ENCODE results near the gene PXDN.
"Not testable (repeated sequence)": the region's sequence is repeated elsewhere in the genome, so short reads cannot be mapped to it uniquely, and the experiment has no call there.

The PXDN gene

DNA sequence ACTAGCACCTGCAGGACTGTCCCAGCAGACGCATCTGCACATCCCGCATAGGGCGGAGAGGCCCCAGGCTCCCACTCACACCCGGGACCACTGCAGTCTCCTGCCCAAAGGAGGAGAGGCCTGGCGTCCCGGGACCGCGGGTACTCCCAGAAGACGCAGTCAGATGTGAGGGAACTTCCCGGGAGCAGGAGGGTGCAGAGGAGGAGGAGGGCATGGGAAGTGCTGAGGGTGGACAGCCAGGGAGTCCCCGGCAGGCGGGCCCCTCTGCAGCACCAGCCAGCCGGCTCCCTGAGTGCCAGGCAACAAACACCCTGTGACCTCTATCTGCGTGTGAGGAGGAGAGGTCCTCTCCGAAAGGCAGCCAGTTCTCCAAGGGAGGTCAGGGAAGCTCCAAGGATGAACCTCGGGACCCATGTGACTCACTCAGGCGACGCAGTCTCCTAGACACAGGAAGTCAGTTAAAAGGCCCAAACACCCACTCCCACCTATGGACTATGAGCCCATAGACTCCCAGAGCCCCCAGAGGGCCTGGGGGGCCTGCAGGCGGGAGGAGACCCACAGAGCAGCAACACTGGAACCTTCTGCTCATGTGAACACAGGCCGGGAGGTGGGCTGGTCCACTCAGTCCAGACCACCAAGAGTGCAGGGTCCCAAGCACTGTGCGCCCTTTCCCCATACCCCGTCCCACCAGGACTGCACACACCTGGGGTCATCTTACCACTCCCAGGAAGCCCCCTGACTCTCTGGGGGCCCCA lies 4.2 kb downstream of the PXDN start:
- no peak for ATAC-seq (replicated peaks; ENCODE audit: extremely low read depth, poor library complexity, severe bottlenecking)
- Mint-ChIP-seq H3K27ac (ENCODE audit: low read depth) (no peak overlapping the region), H3K27me3 (peaks cover 17% of the 10 kb centered on the region), H3K4me1 (no peaks in the 10 kb centered on the region), H3K36me3 (ENCODE audit: insufficient read depth) (no peaks in the 10 kb centered on the region), H3K9me3 (peaks cover 7% of the 10 kb centered on the region), H3K4me3 (no peak overlapping the region)
- DNase-seq (ENCODE audit: low spot score in 2 of 2): no peak

DNA sequence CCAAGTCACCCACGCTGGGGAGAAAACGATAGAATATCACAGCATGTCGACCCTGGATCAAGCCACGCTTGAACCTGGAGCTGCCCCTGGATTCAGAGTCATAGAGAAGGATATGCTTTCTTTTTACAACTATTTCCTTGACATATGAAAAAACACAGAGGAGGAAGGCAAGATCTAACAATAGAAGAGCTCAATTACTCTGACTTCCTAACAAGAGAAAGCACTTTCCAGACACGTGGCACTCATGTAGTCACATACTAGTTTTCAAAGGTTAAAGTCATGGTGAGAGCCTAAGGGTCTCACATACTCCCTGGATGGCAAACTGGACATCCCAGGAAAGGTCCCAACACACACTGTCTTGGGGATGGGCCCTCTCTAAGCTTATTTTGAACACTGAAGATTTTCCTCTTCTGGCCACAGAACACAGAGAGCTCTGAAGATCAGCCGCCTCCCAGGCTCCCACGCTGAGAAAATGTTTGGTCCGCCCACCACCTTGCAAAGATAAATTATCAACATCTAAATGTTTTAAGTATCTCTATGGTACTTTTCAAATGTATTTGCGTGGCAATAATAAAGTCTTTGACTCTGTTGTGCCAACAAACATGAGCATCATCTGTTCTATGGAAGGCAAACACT lies 4.9 kb downstream of the PXDN start:
- Mint-ChIP-seq H3K36me3 (ENCODE audit: insufficient read depth) (no peaks in the 10 kb centered on the region), H3K27ac (ENCODE audit: low read depth) (no peak overlapping the region), H3K9me3 (peaks cover 7% of the 10 kb centered on the region), H3K4me1 (no peaks in the 10 kb centered on the region), H3K4me3 (no peak overlapping the region), H3K27me3 (peaks cover 17% of the 10 kb centered on the region)
- no peak for DNase-seq (ENCODE audit: low spot score in 2 of 2)
- ATAC-seq (replicated peaks; ENCODE audit: extremely low read depth, poor library complexity, severe bottlenecking): no peak

DNA sequence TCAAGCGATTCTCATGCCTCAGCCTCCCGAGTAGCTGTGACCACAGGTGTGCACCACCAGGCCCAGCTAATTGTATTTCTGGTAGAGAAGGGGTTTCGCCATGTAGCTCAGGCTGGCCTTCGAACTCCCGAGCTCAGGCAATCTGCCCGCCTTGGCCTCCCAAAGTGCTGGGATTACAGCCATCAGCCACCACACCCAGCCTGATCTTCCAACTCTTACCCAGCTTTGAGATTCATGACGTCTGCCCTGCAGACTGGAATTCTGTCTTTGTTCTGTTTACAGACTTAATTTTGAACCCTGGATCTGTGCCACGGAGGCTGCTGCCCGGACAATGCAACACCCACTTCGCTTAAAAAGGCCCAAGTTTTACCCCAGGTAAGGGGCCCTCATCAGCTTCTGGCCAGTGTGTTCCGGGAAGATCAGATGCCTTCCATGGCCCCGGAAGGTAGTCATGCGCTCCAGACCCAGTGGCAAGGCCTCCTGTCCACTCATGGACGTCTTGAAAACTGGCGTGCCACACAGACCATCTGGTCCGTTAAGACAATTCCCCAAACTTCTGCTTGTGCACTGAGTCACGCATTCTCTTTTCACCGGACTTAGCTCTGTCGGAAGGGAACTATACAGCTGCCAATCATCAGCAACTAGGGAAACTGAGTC lies 5.5 kb downstream of the PXDN start:
- Mint-ChIP-seq H3K4me3 (no peak overlapping the region), H3K27ac (ENCODE audit: low read depth) (no peak overlapping the region), H3K27me3 (peaks cover 17% of the 10 kb centered on the region), H3K4me1 (no peaks in the 10 kb centered on the region), H3K36me3 (ENCODE audit: insufficient read depth) (no peaks in the 10 kb centered on the region), H3K9me3 (peaks cover 7% of the 10 kb centered on the region)
- ATAC-seq (replicated peaks; ENCODE audit: extremely low read depth, poor library complexity, severe bottlenecking) (no peak), DNase-seq (ENCODE audit: low spot score in 2 of 2) (no peak)

DNA sequence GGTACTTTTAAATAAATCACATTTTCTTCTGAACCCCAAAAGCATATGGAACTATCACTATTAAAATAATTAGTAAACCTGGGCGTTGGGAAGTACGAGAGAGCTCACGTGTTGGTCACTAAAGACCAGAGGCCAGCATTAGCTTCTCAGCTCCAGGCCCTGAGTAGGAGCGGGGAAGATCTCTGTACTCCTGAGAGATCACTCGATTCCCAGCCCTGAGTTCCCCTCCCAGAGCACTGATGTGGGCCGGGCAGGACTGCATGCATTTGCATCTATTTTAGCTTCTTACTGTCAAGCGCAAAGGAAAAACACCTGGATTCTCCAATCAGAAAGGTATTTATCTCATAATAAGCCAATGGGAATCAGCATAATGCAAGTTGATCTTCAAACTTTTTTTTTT lies 6.2 kb downstream of the PXDN start:
- Mint-ChIP-seq H3K27ac (ENCODE audit: low read depth) (no peak overlapping the region), H3K4me3 (no peak overlapping the region), H3K4me1 (no peaks in the 10 kb centered on the region), H3K9me3 (peaks cover 7% of the 10 kb centered on the region), H3K27me3 (peaks cover 17% of the 10 kb centered on the region), H3K36me3 (ENCODE audit: insufficient read depth) (no peaks in the 10 kb centered on the region)
- ATAC-seq (replicated peaks; ENCODE audit: extremely low read depth, poor library complexity, severe bottlenecking): no peak
- no peak for DNase-seq (ENCODE audit: low spot score in 2 of 2)

DNA sequence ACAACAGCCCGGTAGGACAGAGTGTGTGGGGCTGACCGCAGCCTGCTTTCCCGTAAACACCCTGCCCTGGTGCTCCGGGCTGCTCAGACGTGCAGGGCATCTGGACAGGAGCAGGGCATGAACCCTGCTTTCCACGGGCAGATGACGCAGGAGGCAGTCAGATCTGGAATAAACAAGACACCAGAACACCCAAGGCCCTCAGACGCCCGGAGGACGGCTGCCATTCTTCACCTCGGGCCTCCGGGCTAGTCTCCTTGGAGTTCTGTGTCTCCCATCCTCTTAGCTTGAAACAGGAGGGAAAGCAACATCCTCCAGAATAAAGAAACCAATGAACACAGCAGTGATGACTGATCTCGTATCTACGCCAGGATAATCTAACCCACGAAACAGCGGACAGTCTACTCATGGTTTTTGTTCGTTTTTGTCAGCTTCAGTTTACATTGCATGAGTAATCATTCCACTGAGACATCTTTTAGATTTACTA lies 7.3 kb downstream of the PXDN start:
- H3K4me1 Mint-ChIP-seq: no peaks in the 10 kb centered on the region
- H3K27me3 Mint-ChIP-seq: peaks cover 13% of the 10 kb centered on the region
- no peak for DNase-seq (ENCODE audit: low spot score in 2 of 2)
- H3K9me3 Mint-ChIP-seq: peaks cover 7% of the 10 kb centered on the region
- H3K27ac Mint-ChIP-seq (ENCODE audit: low read depth): no peak overlapping the region
- ATAC-seq (replicated peaks; ENCODE audit: extremely low read depth, poor library complexity, severe bottlenecking): no peak
- no peak overlapping the region for H3K4me3 Mint-ChIP-seq
- H3K36me3 Mint-ChIP-seq (ENCODE audit: insufficient read depth): no peaks in the 10 kb centered on the region

DNA sequence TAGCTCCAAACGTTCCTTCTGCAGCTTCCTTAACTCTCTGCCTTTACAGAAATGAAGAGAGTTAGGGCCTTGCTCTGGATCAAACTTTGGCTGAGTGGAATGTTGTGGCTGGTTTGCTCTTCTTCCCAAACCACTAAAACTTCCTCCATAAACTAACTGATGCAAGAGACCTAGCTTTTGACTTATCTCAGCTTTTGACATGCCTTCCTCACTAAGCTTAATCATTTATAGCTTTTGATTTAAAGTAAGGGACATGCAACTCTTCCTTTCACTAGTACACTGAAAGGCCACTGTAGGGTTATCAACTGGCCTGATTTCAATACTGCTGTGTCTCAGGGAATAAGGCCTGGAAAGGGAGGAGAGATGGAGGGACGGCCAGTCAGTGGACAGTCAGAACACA lies 8.3 kb downstream of the PXDN start:
- no peak overlapping the region for H3K4me3 Mint-ChIP-seq
- ATAC-seq (replicated peaks; ENCODE audit: extremely low read depth, poor library complexity, severe bottlenecking) (no peak), DNase-seq (ENCODE audit: low spot score in 2 of 2) (no peak)
- peaks cover 3% of the 10 kb centered on the region for H3K27me3 Mint-ChIP-seq
- H3K27ac Mint-ChIP-seq (ENCODE audit: low read depth): no peak overlapping the region
- peaks cover 7% of the 10 kb centered on the region for H3K9me3 Mint-ChIP-seq
- no peaks in the 10 kb centered on the region for H3K4me1 Mint-ChIP-seq
- H3K36me3 Mint-ChIP-seq (ENCODE audit: insufficient read depth): no peaks in the 10 kb centered on the region

DNA sequence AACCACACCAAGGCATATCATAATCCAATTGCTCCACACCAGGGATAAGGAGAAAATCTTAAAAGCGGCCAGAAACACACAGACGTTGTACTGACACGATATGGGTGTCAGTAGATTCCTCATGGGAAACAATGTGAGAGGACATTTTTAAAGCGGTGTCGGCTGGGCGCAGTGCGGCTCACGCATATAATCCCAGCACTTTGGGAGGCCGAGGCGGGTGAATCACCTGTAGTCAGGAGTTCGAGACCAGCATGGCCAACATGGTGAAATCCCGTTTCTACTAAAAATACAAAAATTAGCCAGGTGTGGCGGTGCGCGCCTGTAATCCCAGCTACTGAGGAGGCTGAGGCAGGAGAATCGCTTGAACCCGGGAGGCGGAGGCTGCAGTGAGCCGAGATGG lies 11.0 kb downstream of the PXDN start:
- not testable (repeated sequence) for H3K4me1 Mint-ChIP-seq; H3K27me3 Mint-ChIP-seq; H3K9me3 Mint-ChIP-seq; H3K4me3 Mint-ChIP-seq; H3K36me3 Mint-ChIP-seq (ENCODE audit: insufficient read depth); H3K27ac Mint-ChIP-seq (ENCODE audit: low read depth); ATAC-seq (replicated peaks; ENCODE audit: extremely low read depth, poor library complexity, severe bottlenecking); DNase-seq (ENCODE audit: low spot score in 2 of 2)

DNA sequence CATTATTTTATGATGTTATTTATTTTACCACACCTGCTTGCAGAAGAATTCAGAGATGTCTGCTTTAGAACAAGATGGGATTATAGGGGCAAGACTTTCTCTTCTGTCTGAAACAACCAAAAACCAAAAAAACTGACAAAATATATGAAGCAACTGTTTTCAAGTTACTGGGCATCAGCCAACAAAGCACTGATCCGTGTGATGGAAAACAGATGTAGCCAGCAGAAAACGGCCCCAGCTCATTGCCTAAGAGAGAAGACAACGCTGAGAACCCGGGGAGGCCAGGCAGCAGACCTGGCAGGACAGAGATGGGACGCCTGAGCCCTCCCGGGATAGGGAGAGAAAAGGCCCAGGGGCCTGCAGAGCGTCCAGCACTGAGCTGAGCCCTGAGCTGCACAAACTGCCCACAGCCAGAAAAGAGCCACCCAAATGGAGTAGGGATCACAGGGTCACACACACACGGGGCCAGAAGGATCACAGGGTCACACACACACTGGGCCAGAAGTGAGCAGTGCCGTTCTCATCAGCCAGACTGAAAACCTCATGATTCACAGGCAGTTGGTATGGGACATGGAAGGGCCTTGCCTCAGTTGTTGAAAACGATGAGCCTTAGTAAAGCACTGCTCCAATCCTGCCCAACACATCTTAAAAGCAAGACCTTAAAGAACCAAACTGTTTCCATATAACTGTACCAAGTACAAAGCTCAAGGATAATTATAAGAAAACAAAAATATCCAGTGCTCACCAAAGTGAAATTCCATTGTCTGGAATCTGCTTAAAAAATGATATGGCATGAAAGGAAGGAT lies 12.1 kb downstream of the PXDN start:
- H3K4me3 Mint-ChIP-seq: no peak overlapping the region
- DNase-seq (ENCODE audit: low spot score in 2 of 2) (no peak), ATAC-seq (replicated peaks; ENCODE audit: extremely low read depth, poor library complexity, severe bottlenecking) (no peak)
- H3K4me1 Mint-ChIP-seq: no peaks in the 10 kb centered on the region
- H3K27ac Mint-ChIP-seq (ENCODE audit: low read depth): no peak overlapping the region
- no peaks in the 10 kb centered on the region for H3K27me3 Mint-ChIP-seq
- no peaks in the 10 kb centered on the region for H3K36me3 Mint-ChIP-seq (ENCODE audit: insufficient read depth)
- peaks cover 7% of the 10 kb centered on the region for H3K9me3 Mint-ChIP-seq

DNA sequence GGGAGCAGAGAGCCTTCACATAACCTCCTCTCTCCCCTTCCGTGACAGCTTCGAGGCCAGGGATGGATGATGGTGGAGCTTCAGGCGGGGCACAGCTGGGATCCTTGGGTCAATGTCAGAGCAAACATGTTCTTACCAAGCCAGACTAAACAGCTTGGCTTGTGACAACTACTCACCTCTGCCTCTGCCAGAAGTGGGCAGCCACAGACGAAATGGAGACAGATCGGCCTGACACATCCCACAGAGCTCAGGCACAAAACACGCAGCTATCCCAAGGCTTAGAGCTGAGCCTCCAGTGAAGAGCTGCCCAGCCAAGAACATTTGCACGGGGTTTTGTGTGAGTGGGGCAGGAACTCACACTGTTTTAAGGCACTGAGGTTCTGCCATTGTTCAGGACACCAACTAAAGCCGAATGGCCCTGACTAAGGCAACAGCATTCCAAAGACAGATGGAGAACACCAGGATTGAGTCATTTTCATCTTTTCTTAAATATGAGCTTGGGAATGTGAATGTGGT lies 12.8 kb downstream of the PXDN start:
- H3K4me3 Mint-ChIP-seq: no peak overlapping the region
- no peaks in the 10 kb centered on the region for H3K36me3 Mint-ChIP-seq (ENCODE audit: insufficient read depth)
- no peak for ATAC-seq (replicated peaks; ENCODE audit: extremely low read depth, poor library complexity, severe bottlenecking)
- DNase-seq (ENCODE audit: low spot score in 2 of 2): no peak
- no peaks in the 10 kb centered on the region for H3K4me1 Mint-ChIP-seq
- H3K9me3 Mint-ChIP-seq: peaks cover 7% of the 10 kb centered on the region
- no peak overlapping the region for H3K27ac Mint-ChIP-seq (ENCODE audit: low read depth)
- no peaks in the 10 kb centered on the region for H3K27me3 Mint-ChIP-seq

DNA sequence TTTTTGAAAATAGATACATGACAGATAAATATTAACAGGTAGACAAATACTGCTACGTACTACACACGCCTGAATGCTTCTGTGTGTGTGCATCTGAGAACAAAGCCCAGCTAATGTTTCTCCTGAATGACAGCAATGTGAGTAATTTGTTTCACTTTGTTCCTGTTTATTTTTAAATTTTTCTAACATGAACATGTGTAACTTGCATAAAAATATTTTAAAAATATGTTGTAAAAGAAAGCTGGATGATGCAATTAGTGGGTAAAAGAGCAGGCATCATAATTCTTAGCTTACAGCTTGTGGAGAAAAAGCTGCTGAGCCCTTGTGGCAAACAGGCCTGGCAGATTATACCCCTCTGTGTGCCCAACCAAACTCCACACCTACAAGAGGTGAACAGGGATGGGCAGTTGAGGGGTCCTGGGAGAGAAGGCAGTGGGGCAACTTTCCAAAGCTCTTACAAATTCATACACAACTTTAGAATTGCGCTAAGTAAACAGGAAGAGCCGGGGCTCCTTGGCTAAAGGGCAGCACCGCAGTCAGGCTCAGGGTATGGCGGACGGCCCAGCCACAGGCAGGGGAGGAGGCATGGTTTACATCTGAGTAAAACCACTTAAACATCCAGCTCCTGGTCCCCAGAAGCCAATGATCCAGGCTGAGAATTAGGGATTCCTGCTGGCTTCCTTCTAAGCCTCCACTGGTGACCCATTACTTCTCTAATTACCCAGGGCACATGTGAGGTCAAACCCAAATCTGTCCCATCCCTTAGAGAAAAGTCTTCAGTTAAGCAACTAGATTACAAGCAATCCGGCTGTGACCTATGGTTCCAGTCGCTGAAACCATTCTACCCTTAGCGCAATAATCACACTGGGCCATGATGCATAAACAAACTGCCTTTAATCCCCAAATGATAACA lies 14.0 kb downstream of the PXDN start:
- H3K4me3 Mint-ChIP-seq: no peak overlapping the region
- H3K9me3 Mint-ChIP-seq: no peaks in the 10 kb centered on the region
- H3K27ac Mint-ChIP-seq (ENCODE audit: low read depth): no peak overlapping the region
- DNase-seq (ENCODE audit: low spot score in 2 of 2) (no peak), ATAC-seq (replicated peaks; ENCODE audit: extremely low read depth, poor library complexity, severe bottlenecking) (no peak)
- H3K27me3 Mint-ChIP-seq: no peaks in the 10 kb centered on the region
- H3K4me1 Mint-ChIP-seq: no peaks in the 10 kb centered on the region
- no peaks in the 10 kb centered on the region for H3K36me3 Mint-ChIP-seq (ENCODE audit: insufficient read depth)

DNA sequence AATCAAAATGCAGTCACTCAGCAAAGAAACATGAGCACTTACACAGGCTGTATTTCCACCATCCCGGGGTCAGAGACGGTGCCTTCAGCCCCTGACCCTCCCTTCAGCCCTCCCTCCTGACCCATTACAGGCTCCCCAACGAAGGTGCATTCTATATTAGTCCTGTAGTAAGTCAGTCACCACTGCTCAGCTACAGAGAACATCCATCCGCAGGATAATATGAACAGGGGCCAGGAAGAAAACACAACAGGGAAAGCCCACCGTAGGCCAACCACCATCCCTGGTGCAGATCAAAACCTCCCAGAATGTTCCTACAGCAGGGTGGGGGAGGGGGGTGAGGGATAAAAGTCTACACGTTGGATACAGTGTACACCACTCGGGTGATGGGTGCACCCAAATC lies 15.1 kb downstream of the PXDN start:
- Mint-ChIP-seq H3K36me3 (ENCODE audit: insufficient read depth) (no peaks in the 10 kb centered on the region), H3K27ac (ENCODE audit: low read depth) (no peak overlapping the region), H3K27me3 (no peaks in the 10 kb centered on the region), H3K9me3 (no peaks in the 10 kb centered on the region), H3K4me1 (no peaks in the 10 kb centered on the region), H3K4me3 (no peak overlapping the region)
- ATAC-seq (replicated peaks; ENCODE audit: extremely low read depth, poor library complexity, severe bottlenecking) (no peak), DNase-seq (ENCODE audit: low spot score in 2 of 2) (no peak)

Measured in central memory CD8-positive, alpha-beta T cell (primary cell).